GM04504 (cell line): ENCODE results near the gene IL1B.

Source experiments
- DNase-seq: peaks from one replicate; pipeline ENCODE4 v3.0.0-alpha.2; 2012; ENCODE audit warnings: low read depth

IL1B gene

GRCh38 chr2:112803691-112804521 is 32.7 kb downstream of the IL1B start:
- no peak for DNase-seq

GRCh38 chr2:112800881-112801583 is 35.5 kb downstream of the IL1B start:
- no peak for DNase-seq

GRCh38 chr2:112798979-112799975 is 37.3 kb downstream of the IL1B start:
- DNase-seq: no peak

- no peak for DNase-seq
Measured at GRCh38 chr2:112796486-112796885, 40.1 kb downstream of the IL1B start.

GRCh38 chr2:112795774-112796173 is 40.8 kb downstream of the IL1B start:
- DNase-seq: no peak

GRCh38 chr2:112794841-112795240 is 41.7 kb downstream of the IL1B start:
- no peak for DNase-seq

GRCh38 chr2:112794131-112794733 is 42.3 kb downstream of the IL1B start:
- peak; percentile 76 for DNase-seq

GRCh38 chr2:112793449-112793978 is 43.1 kb downstream of the IL1B start:
- no peak for DNase-seq

- DNase-seq: no peak
Measured at GRCh38 chr2:112792419-112792818, 44.2 kb downstream of the IL1B start.

GRCh38 chr2:112791693-112792230 is 44.8 kb downstream of the IL1B start:
- no peak for DNase-seq

GRCh38 chr2:112791019-112791418 is 45.6 kb downstream of the IL1B start:
- DNase-seq: no peak

GRCh38 chr2:112790305-112790704 is 46.3 kb downstream of the IL1B start:
- DNase-seq: no peak

- no peak for DNase-seq
Measured at GRCh38 chr2:112789186-112789585, 47.4 kb downstream of the IL1B start.

GRCh38 chr2:112788653-112789052 is 47.9 kb downstream of the IL1B start:
- no peak for DNase-seq

GRCh38 chr2:112787729-112788393 is 48.7 kb downstream of the IL1B start:
- DNase-seq: no peak

- DNase-seq: no peak
Measured at GRCh38 chr2:112787294-112787693, 49.3 kb downstream of the IL1B start.

- DNase-seq: no peak
Measured at GRCh38 chr2:112784199-112785189, 52.1 kb downstream of the IL1B start, which contains the start of gene IL1A. IL1A (minus strand) TSS chr2:112784493; CDS start chr2:112783770, 723 bp downstream.

GRCh38 chr2:112783187-112783714 is 53.3 kb downstream of the IL1B start:
- DNase-seq: no peak

- no peak for DNase-seq
Measured at GRCh38 chr2:112782234-112782799, 54.3 kb downstream of the IL1B start.
